Left colon (tissue), 2 donors: Measurements from ENCODE around the gene SMAP2. TPM values are rescaled to one million over a fixed set of nuclear protein-coding genes. Genes with fewer than 3 reads are reported as not detected.
"Not testable (repeated sequence)": the region's sequence is repeated elsewhere in the genome, so short reads cannot be mapped to it uniquely, and the experiment has no call there.

ENCODE experiments used
- ATAC-seq: fragments of 200-7000 bp; cut with Tn5 transposase; one replicate; pipeline ENCODE4 v1.9.1; 2020; ENCODE audit warnings: mild to moderate bottlenecking, moderate library complexity
- DNase-seq, 2 donors: peaks; one replicate each; pipeline ENCODE4 v3.0.0-alpha.2; 2020
- intact Hi-C, 2 donors: fragments of 100-400 bp; cut with DNase I in 1 of 2; cut with micrococcal nuclease in 1 of 2; formaldehyde crosslinking; loops; one replicate each; pipeline versions ENCODE4 v1.11.2 to v1.14.0; 2022; cut with DNase I, micrococcal nuclease
- long read RNA-seq: library from polyadenylated mRNA; unstranded; transcript quantifications from one replicate; pipeline ENCODE4 v2.0.0, GENCODE V29; 2021
- total RNA-seq, 2 donors: library from RNA; stranded (reverse); fragmentation: NEBNext Ultra II Directional; extraction: Animal tissue kit (Norgen Biotek cat#: 25700); gene quantifications; one replicate each; pipeline ENCODE4 v1.2.1, GENCODE V29; 2021
- donor health status: DM: no; HTN: no; CAD: no.
- donor health status: DM: yes; HTN: yes; CAD: no.

The SMAP2 gene
- total RNA-seq = 10 to 100 TPM; 23.9 to 27.2 TPM
- long read RNA-seq, transcript SMAP2-202 (10 exons, 2,939 nt) = major isoform, 27 of 31 reads
- long read RNA-seq, partial matches to known transcripts = 3 of 31 reads
- long read RNA-seq, other reads (novel, unspliced or antisense) = 1 of 31 reads

GRCh38 chr1:40373323-40374283 is at the start of gene SMAP2:
SMAP2 (plus strand) TSS chr1:40373727; CDS start chr1:40374121, 394 bp downstream.
- peak; percentile 97 for DNase-seq

GRCh38 chr1:40331403-40331802 is 42.1 kb upstream of the SMAP2 start:
- intact Hi-C loops, ATAC-seq, DNase-seq: not testable (repeated sequence)

More at GRCh38 chr1:40373323-40374283, at the start of gene SMAP2:
- intact Hi-C loops = no loop called here
- ATAC-seq = peak; percentile 97

DNA sequence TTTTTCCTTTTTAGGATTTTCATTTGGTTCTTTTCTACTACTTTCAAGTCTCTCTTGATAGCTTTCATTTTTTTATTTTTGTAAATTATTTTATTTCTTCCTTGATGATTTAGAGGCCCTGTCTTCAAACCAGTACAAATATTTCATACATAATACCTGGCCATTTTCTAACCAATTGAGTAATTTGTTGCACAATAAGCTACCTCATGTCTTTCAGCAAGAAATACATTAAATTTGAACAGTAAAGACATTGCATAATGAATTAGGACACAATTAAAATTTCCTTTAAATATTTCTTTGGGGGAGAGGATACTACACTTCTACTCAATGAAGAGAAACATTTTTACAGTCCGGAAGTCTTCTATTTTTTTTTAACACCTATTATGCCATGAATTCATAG is 40.8 kb upstream of the SMAP2 start:
- DNase-seq (no peak), ATAC-seq (no peak)
- intact Hi-C loops = no loop called here

DNA sequence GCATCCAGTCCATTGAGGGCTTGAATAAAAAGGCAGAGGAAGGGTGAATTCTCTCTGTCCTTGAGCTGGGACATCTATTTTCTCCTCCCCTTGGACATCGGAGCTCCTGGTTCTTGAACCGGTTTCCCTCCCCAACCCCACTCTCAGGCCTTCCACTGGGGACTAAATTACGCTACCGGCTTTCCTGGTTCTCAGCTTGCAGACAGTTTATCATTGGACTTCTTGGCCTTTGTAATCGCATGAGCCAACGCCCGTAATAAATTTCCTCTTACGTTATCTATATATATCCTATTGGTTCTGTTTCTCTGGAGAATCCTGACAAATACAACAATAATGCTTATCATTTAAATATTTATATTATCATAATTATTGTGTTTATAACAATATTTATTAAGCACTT is 36.1 kb upstream of the SMAP2 start:
- peak; percentile 92 for ATAC-seq
- intact Hi-C loops = loop anchor here in 1 of 2 donors (5.0 kb wide), 1 partner anchor 190 kb away; no protein-coding TSS in a partner anchor
- no peak for DNase-seq

DNA sequence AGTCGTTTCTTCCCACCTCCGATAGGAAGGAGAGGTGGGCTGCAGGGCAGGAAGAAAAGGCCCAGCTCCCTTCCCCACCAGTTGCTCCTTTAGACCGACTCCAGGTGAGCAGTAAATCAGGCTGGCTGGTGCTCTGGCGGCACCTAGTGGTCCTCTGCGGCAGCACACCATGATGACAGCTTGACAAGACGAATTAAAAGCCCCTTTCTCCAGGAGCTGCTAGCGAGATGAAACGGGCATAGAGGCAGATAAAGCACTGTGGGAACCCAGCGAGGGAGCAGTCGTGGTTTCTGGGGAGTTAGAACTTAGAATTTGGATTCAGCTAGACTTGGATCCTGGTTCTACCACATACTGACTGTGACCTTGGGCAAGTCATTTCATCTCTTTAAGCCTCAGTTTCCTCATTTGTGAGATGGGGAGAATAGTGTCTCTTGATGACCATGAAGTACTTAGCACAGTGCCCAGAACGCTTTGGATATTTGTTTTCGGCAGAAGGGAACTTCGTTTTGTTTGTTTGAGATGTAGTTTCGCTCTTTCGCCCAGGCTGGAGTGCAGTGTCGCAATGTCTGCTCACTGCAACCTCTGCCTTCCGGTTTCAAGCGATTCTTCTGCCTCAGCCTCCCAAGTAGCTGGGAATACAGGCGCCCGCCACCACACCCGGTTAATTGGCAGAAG is 34.6 kb upstream of the SMAP2 start:
- intact Hi-C loops = loop anchor here in 1 of 2 donors (5.0 kb wide), 1 partner anchor 192 kb away; no protein-coding TSS in a partner anchor
- ATAC-seq (peak; percentile 90), DNase-seq (peak; percentile 70 to 84)

GRCh38 chr1:40339420-40340323 is 33.9 kb upstream of the SMAP2 start:
- intact Hi-C loops = loop anchor here in 1 of 2 donors (5.0 to 10.0 kb wide), 2 partner anchors 65 to 192 kb away; no protein-coding TSS in a partner anchor
- DNase-seq (no peak), ATAC-seq (no peak)

GRCh38 chr1:40341491-40342380 is 31.8 kb upstream of the SMAP2 start:
- no peak for DNase-seq
- no peak for ATAC-seq
- intact Hi-C loops = loop anchor here in 1 of 2 donors (10.0 kb wide), 1 partner anchor 63 kb away; no protein-coding TSS in a partner anchor

DNA sequence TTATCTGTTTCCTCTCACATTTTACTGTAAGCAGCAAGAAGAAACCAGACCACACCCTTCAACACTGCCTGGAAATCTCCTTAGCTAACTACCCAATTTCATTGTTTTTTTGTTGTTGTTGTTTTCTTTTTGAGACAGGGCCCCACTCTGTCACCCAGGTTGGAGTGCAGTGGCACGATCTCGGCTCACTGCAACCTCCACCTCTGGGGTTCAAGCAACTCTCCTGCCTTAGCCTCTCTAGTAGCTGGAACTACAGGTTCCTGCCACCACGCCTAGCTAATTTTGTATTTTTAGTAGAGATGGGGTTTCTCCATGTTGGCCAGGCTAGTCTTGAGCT is 31.2 kb upstream of the SMAP2 start:
- not testable (repeated sequence) for ATAC-seq
- intact Hi-C loops = loop anchor here in 1 of 2 donors (10.0 kb wide), 1 partner anchor 62 kb away; no protein-coding TSS in a partner anchor

GRCh38 chr1:40344597-40344996 is 28.9 kb upstream of the SMAP2 start:
- DNase-seq (peak; percentile 35 to 44), ATAC-seq (peak; percentile 56)
- intact Hi-C loops = loop anchor here in 1 of 2 donors (10.0 kb wide), 1 partner anchor 60 kb away; no protein-coding TSS in a partner anchor

More for the DNA sequence above, 31.2 kb upstream of the SMAP2 start:
- DNase-seq = not testable (repeated sequence)

DNA sequence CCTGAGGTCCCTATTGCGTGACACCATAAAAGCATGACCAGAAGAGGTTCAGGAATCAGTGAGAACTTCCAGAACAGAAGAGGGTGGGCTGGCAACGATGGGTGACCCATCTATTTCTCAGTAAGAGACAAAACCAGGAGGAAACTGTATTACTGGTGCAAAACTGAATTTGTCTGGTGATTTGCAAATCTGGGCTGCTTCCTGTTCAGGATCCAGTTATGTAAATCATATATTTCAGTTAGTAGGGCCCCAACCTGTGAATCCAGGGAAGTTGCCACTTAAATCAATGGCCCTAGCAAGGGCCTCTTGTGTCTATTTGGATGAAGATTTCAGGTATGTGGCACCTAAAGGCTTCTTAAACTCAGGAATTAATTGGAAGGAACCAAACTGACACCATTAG is 23.1 kb upstream of the SMAP2 start:
- intact Hi-C loops = no loop called here
- DNase-seq = no peak
- no peak for ATAC-seq

DNA sequence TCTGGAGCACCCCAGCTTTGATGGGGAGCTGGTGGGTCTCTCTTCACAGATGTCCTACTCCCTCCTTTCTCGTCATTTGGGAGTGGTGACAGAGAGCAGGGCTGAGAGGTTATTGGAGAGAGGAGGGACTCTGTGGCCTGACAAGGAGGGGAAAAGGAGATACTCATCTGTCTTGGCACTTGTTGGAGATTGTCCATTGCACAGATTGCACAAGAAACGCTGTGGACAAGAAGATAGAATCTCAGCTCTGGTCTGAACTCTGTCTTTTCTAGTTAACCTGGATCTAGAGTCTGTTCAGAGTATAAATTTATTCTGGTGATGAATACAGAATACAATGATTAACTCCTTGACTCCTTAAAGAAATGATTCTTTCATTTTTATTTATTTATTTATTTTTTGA is 22.4 kb upstream of the SMAP2 start:
- intact Hi-C loops = no loop called here
- no peak for DNase-seq
- no peak for ATAC-seq

DNA sequence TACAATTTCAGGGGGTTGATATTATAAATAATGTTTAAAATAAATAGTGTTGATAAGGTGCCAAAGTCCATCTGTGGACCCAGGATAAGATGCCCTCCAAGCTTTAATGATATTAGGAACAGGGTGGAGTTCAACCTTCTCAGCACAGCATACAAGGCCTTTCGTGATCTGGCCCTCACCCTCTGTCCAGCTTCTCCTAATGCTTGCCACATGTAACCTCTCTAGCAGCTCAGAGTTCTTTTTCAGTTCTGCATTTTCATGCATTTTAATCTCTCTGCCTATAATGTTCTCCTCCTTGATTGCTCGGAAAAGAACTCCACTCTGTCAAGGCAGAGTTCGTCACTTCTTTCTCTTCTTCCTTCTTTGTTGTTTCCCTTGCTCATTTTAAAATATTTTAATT is 21.4 kb upstream of the SMAP2 start:
- ATAC-seq (no peak), DNase-seq (no peak)
- intact Hi-C loops = no loop called here

GRCh38 chr1:40353082-40353481 is 20.4 kb upstream of the SMAP2 start:
- intact Hi-C loops = no loop called here
- no peak for ATAC-seq
- no peak for DNase-seq

DNA sequence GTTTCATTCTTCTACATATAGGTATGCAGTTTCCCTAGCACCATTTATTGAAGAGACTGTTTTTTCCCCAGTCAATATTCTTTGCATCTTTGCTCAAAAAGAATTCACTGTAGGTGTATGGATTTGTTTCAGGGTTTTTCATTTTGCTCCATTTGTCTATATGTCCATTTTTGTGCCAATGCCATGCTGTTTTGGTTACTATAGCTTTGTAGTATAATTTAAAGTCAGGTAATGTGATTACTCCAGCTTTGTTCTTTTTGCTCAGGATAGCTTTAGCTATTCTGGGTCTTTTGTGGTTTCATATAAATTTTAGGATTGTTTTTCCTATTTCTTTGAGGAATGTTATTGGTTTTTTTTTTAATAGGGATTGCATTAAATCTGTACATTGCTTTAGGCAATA is 15.9 kb upstream of the SMAP2 start:
- intact Hi-C loops = no loop called here
- no peak for ATAC-seq
- no peak for DNase-seq

GRCh38 chr1:40360631-40361030 is 12.9 kb upstream of the SMAP2 start:
- intact Hi-C loops = no loop called here
- DNase-seq (no peak), ATAC-seq (no peak)

DNA sequence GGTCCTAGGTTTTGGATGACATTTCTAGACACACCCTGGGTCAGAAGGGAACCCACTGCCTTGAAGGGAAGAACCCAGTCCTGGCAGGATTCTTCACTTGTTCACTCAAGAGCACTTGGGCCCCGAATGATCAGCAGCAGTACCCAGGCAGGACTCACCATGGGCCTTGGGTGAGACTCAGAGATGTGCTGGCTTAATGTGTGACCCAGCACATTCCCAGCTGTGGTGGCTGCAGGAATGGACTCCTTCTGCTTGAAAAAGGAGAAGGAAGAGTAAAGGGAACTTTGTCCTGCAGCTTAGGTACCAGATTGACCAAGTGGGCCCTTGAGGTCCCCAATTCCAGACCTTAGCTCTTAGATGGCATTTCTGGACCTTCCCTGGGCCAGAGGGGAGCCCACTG is 12.3 kb upstream of the SMAP2 start:
- no peak for ATAC-seq
- intact Hi-C loops = no loop called here
- no peak for DNase-seq

- DNase-seq (no peak), ATAC-seq (no peak)
- intact Hi-C loops = no loop called here
Observed at GRCh38 chr1:40361637-40362036, 11.9 kb upstream of the SMAP2 start.
